Measurements from ENCODE around the gene PTGR3.

PTGR3 gene

DNA sequence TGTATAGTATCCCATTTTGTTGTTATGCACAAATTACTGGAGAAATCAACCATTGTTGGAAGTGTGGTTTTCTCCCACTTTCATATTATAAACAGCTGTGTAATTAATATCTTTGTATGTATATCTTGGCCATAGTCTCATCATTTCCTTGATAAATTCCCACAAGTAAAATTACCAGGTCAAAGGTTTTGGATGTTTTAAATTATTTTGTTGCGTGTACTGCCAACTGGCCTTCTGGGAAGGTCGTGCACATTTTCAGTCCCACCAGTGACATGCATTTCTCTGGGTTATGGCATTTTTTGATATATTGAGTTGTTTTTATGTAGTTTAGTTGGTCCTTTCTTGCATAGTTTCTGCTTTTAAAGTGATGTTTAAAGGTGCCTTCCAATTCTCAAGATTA is 43.2 kb upstream of the PTGR3 start:
- TF ChIP-seq CSDC2 (CRISPR knock-in tag; IDR thresholded peaks at IDR 0.05) = no peak
- TF ChIP-seq, protein P1, sequence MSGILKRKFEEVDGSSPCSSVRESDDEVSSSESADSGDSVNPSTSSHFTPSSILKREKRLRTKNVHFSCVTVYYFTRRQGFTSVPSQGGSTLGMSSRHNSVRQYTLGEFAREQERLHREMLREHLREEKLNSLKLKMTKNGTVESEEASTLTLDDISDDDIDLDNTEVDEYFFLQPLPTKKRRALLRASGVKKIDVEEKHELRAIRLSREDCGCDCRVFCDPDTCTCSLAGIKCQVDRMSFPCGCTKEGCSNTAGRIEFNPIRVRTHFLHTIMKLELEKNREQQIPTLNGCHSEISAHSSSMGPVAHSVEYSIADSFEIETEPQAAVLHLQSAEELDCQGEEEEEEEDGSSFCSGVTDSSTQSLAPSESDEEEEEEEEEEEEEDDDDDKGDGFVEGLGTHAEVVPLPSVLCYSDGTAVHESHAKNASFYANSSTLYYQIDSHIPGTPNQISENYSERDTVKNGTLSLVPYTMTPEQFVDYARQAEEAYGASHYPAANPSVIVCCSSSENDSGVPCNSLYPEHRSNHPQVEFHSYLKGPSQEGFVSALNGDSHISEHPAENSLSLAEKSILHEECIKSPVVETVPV (CRISPR knock-in tag; IDR thresholded peaks at IDR 0.05) = no peak
- TF ChIP-seq, protein P2, sequence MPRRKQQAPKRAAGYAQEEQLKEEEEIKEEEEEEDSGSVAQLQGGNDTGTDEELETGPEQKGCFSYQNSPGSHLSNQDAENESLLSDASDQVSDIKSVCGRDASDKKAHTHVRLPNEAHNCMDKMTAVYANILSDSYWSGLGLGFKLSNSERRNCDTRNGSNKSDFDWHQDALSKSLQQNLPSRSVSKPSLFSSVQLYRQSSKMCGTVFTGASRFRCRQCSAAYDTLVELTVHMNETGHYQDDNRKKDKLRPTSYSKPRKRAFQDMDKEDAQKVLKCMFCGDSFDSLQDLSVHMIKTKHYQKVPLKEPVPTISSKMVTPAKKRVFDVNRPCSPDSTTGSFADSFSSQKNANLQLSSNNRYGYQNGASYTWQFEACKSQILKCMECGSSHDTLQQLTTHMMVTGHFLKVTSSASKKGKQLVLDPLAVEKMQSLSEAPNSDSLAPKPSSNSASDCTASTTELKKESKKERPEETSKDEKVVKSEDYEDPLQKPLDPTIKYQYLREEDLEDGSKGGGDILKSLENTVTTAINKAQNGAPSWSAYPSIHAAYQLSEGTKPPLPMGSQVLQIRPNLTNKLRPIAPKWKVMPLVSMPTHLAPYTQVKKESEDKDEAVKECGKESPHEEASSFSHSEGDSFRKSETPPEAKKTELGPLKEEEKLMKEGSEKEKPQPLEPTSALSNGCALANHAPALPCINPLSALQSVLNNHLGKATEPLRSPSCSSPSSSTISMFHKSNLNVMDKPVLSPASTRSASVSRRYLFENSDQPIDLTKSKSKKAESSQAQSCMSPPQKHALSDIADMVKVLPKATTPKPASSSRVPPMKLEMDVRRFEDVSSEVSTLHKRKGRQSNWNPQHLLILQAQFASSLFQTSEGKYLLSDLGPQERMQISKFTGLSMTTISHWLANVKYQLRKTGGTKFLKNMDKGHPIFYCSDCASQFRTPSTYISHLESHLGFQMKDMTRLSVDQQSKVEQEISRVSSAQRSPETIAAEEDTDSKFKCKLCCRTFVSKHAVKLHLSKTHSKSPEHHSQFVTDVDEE (CRISPR knock-in tag; IDR thresholded peaks at IDR 0.05) = no peak
- TF ChIP-seq, protein P3, sequence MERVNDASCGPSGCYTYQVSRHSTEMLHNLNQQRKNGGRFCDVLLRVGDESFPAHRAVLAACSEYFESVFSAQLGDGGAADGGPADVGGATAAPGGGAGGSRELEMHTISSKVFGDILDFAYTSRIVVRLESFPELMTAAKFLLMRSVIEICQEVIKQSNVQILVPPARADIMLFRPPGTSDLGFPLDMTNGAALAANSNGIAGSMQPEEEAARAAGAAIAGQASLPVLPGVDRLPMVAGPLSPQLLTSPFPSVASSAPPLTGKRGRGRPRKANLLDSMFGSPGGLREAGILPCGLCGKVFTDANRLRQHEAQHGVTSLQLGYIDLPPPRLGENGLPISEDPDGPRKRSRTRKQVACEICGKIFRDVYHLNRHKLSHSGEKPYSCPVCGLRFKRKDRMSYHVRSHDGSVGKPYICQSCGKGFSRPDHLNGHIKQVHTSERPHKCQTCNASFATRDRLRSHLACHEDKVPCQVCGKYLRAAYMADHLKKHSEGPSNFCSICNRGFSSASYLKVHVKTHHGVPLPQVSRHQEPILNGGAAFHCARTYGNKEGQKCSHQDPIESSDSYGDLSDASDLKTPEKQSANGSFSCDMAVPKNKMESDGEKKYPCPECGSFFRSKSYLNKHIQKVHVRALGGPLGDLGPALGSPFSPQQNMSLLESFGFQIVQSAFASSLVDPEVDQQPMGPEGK (CRISPR knock-in tag; IDR thresholded peaks at IDR 0.05; ENCODE audit: borderline replicate concordance) = no peak
- TF ChIP-seq, protein P4, sequence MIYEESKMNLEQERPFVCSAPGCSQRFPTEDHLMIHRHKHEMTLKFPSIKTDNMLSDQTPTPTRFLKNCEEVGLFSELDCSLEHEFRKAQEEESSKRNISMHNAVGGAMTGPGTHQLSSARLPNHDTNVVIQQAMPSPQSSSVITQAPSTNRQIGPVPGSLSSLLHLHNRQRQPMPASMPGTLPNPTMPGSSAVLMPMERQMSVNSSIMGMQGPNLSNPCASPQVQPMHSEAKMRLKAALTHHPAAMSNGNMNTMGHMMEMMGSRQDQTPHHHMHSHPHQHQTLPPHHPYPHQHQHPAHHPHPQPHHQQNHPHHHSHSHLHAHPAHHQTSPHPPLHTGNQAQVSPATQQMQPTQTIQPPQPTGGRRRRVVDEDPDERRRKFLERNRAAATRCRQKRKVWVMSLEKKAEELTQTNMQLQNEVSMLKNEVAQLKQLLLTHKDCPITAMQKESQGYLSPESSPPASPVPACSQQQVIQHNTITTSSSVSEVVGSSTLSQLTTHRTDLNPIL (CRISPR knock-in tag; IDR thresholded peaks at IDR 0.05; ENCODE audit: low read depth) = no peak
- no peak for TF ChIP-seq ISL1 (CRISPR knock-in tag; IDR thresholded peaks at IDR 0.05)
- TF ChIP-seq ZFP30 (CRISPR knock-in tag; IDR thresholded peaks at IDR 0.05) = no peak
- no peak for TF ChIP-seq ZNF565 (CRISPR knock-in tag; conservative IDR thresholded peaks at IDR 0.05; ENCODE audit: low read depth)
- no peak for TF ChIP-seq GLIS3 (CRISPR knock-in tag; IDR thresholded peaks at IDR 0.05)
- no peak for TF ChIP-seq RARB (CRISPR knock-in tag; IDR thresholded peaks at IDR 0.05)
- no peak for ATAC-seq

DNA sequence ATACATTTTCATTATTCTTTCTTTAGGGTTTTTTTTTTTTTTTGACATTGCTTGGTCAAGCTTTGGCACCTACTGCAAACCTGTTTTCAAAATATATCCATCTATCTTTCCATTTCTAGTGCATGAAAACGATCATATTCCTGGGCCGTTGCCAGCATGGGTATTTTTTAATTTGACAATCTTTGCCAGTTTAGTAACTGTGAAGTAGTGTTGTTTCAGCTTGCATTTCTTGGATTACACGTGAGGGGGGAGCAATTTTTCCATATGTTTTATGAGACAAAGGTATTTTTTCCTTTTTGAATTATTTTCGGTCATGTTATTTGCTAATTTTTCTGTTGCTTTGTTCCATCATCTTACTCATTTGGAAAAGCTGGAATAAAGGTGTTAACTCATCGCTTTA is 42.5 kb upstream of the PTGR3 start:
- no peak for ATAC-seq
- TF ChIP-seq CSDC2 (CRISPR knock-in tag; IDR thresholded peaks at IDR 0.05) = no peak
- TF ChIP-seq BACH2 (CRISPR knock-in tag; IDR thresholded peaks at IDR 0.05; ENCODE audit: borderline replicate concordance) = no peak

DNA sequence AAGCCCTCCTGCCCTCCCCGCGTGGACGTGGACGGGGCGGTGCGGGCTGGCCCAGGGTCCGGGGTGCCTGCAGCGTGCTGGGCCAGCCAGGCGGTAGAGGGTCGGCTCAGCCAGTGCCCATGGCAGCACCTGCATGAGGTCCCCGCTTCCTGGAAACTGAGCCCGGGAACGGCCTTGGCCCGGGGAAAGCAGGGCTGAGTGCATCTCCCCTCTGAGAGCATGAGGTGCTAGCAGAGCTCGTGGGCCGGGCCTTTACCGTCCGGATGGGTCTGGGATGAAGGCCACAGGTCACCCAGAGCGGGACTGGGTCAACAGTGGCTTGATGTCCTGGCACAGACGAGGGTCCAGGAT is 41.5 kb upstream of the PTGR3 start:
- no peak for TF ChIP-seq ZNF8 (CRISPR knock-in tag; IDR thresholded peaks at IDR 0.05)
- no peak for TF ChIP-seq ZFP30 (CRISPR knock-in tag; IDR thresholded peaks at IDR 0.05)
- no peak for TF ChIP-seq ESRRG (CRISPR knock-in tag; IDR thresholded peaks at IDR 0.05)
- no peak for TF ChIP-seq ZNF565 (CRISPR knock-in tag; conservative IDR thresholded peaks at IDR 0.05; ENCODE audit: low read depth)
- TF ChIP-seq, protein P1 (CRISPR knock-in tag; IDR thresholded peaks at IDR 0.05) = no peak
- ATAC-seq = no peak

DNA sequence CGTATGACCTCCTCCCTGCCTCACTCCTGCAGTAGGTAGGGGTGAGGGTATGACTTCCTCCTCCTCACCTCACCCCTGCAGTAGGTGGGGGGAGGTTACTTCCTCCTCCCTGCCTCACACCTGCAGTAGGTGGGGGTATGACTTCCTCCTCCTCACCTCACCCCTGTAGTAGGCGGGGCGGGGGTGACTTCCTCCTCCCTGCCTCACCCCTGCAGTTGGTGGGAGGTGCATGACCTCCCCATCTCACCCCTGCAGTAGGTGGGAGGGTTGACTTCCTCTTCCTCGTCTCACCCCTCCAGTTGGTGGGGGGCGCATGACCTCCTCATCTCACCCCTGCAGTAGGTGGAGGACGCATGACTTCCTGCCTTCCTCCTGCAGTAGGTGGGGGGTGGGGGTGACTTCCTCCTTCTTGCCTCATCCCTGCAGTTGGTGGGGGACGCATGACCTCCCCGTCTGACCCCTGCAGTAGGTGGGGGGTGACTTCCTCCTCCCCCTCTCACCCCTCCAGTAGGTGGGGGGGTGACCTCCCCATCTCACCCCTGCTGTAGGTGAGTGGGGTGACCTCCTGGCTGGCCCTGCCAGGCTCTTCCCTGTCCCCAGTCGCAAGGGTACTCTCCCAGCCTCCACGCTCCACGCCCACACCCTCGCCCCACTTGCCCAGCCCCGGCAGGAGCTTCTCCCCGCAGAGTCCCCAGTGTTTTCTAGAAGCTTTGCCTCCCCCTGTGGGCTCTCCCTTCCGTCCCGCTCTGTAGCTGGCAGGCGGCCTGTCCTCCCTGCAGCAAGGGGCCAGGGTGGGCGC is 40.9 kb upstream of the PTGR3 start:
- no peak for ATAC-seq
- TF ChIP-seq ZNF565 (CRISPR knock-in tag; conservative IDR thresholded peaks at IDR 0.05; ENCODE audit: low read depth) (no peak), SNAI2 (CRISPR knock-in tag; IDR thresholded peaks at IDR 0.05) (no peak), ISL1 (CRISPR knock-in tag; IDR thresholded peaks at IDR 0.05) (no peak), TCF4 (CRISPR knock-in tag; IDR thresholded peaks at IDR 0.05; ENCODE audit: borderline replicate concordance) (no peak), CSDC2 (CRISPR knock-in tag; IDR thresholded peaks at IDR 0.05) (no peak), BACH2 (CRISPR knock-in tag; IDR thresholded peaks at IDR 0.05; ENCODE audit: borderline replicate concordance) (no peak), PPARA (CRISPR knock-in tag; IDR thresholded peaks at IDR 0.05; ENCODE audit: borderline replicate concordance) (no peak), OSR1 (CRISPR knock-in tag; IDR thresholded peaks at IDR 0.05) (no peak), ESRRG (CRISPR knock-in tag; IDR thresholded peaks at IDR 0.05) (no peak), ZC3H10 (CRISPR knock-in tag; IDR thresholded peaks at IDR 0.05) (no peak), GLIS3 (CRISPR knock-in tag; IDR thresholded peaks at IDR 0.05) (no peak)
- TF ChIP-seq, protein P4 (CRISPR knock-in tag; IDR thresholded peaks at IDR 0.05; ENCODE audit: low read depth) = no peak
- TF ChIP-seq, protein P3 (CRISPR knock-in tag; IDR thresholded peaks at IDR 0.05; ENCODE audit: borderline replicate concordance) = no peak
- TF ChIP-seq, protein P2 (CRISPR knock-in tag; IDR thresholded peaks at IDR 0.05) = no peak

Data from SK-N-SH treated with all-trans-retinoic acid at 6 μM for 48 hours (cell line).